Measurements from ENCODE around the gene HTT. TPM values are rescaled to one million over a fixed set of nuclear protein-coding genes. Genes with fewer than 3 reads are reported as not detected.

HTT gene
- total RNA-seq, 1 donor from 2014 or later, result 82.8 TPM

DNA sequence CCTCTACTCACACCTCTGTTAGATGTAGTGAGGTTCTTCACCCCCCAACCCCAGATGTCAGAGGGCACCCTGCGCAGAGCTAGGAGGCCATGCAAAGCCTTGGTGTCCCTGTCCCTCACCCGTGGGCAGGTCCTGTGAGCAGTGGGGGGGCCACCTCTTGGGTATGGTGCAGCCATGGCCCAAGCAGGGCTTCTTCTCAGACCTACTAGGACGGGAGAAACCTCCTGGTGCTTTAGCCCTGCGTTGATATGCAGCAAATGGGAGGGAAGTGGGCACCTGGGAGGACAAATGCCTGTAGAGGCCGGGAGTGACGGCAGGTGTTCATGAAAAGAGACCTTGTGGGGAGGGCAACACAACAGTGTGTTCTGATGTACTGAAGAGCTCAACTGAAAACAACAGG lies 136.0 kb downstream of the HTT start:
- H3K4me1 Mint-ChIP-seq (ENCODE audit: low read depth), result peaks cover 11% of the 10 kb centered on the region
- no peak overlapping the region for H3K4me3 Mint-ChIP-seq (ENCODE audit: low read depth)
- no peak for DNase-seq (ENCODE audit: low spot score, unreplicated experiment)
- TF ChIP-seq, protein P1, sequence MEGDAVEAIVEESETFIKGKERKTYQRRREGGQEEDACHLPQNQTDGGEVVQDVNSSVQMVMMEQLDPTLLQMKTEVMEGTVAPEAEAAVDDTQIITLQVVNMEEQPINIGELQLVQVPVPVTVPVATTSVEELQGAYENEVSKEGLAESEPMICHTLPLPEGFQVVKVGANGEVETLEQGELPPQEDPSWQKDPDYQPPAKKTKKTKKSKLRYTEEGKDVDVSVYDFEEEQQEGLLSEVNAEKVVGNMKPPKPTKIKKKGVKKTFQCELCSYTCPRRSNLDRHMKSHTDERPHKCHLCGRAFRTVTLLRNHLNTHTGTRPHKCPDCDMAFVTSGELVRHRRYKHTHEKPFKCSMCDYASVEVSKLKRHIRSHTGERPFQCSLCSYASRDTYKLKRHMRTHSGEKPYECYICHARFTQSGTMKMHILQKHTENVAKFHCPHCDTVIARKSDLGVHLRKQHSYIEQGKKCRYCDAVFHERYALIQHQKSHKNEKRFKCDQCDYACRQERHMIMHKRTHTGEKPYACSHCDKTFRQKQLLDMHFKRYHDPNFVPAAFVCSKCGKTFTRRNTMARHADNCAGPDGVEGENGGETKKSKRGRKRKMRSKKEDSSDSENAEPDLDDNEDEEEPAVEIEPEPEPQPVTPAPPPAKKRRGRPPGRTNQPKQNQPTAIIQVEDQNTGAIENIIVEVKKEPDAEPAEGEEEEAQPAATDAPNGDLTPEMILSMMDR (IDR thresholded peaks at IDR 0.05; ENCODE audit: unreplicated experiment), result no peak
- H3K9me3 Mint-ChIP-seq (ENCODE audit: low read depth), result no peaks in the 10 kb centered on the region
- H3K27ac Mint-ChIP-seq, result peak overlapping the region; percentile 5
- H3K36me3 Mint-ChIP-seq (ENCODE audit: insufficient read depth), result peaks cover 31% of the 10 kb centered on the region
- H3K27me3 Mint-ChIP-seq, result no peaks in the 10 kb centered on the region

- TF ChIP-seq, protein P1 (IDR thresholded peaks at IDR 0.05; ENCODE audit: unreplicated experiment), result no peak
- Mint-ChIP-seq H3K4me3 (ENCODE audit: low read depth) (no peak overlapping the region), H3K27me3 (no peaks in the 10 kb centered on the region), H3K36me3 (ENCODE audit: insufficient read depth) (peaks cover 32% of the 10 kb centered on the region), H3K4me1 (ENCODE audit: low read depth) (peaks cover 10% of the 10 kb centered on the region), H3K9me3 (ENCODE audit: low read depth) (no peaks in the 10 kb centered on the region), H3K27ac (no peak overlapping the region)
- no peak for DNase-seq (ENCODE audit: low spot score, unreplicated experiment)
Measured at GRCh38 chr4:3211866-3212265, 137.4 kb downstream of the HTT start.

DNA sequence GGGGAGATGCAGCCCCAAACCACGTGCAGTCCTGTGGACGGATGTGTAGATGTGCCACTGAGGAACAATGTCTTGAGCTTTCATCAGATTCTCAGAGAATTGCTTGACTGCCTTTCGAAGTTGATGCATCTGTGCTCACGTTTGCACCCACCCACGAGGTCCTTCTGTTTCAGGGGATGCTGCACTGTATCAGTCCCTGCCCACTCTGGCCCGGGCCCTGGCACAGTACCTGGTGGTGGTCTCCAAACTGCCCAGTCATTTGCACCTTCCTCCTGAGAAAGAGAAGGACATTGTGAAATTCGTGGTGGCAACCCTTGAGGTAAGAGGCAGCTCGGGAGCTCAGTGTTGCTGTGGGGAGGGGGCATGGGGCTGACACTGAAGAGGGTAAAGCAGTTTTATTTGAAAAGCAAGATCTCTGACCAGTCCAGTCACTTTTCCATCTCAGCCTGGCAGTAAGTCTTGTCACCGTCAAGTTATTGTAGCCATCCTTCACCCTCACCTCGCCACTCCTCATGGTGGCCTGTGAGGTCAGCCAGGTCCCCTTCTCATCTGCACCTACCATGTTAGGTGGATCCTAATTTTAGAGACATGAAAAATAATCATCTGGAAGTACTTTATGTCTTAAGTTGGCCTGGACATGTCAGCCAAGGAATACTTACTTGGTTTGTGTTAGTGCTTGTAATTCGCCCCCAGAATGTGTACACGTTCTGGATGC lies 138.1 kb downstream of the HTT start:
- Mint-ChIP-seq H3K36me3 (ENCODE audit: insufficient read depth) (peaks cover 34% of the 10 kb centered on the region), H3K4me1 (ENCODE audit: low read depth) (peaks cover 4% of the 10 kb centered on the region), H3K27me3 (no peaks in the 10 kb centered on the region), H3K9me3 (ENCODE audit: low read depth) (no peaks in the 10 kb centered on the region), H3K4me3 (ENCODE audit: low read depth) (no peak overlapping the region), H3K27ac (no peak overlapping the region)
- DNase-seq (ENCODE audit: low spot score, unreplicated experiment), result no peak
- TF ChIP-seq, protein P1 (IDR thresholded peaks at IDR 0.05; ENCODE audit: unreplicated experiment), result no peak

DNA sequence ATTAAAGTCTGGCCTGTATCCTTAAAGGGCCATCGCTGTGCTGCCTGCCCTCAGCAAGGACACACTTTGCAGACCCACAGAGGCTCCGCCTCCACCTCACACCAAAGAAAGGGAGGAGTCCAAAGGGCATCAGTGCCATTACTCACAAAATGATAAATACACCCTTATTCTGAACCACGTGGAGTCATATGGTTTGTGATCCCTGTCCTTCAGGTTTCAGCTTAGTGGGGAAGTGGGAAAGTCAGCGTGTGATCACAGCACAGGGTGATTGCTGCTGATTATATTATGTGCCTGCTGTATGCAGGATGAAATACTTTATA lies 138.6 kb downstream of the HTT start:
- no peak overlapping the region for H3K4me3 Mint-ChIP-seq (ENCODE audit: low read depth)
- H3K27ac Mint-ChIP-seq, result no peak overlapping the region
- no peaks in the 10 kb centered on the region for H3K27me3 Mint-ChIP-seq
- no peak for DNase-seq (ENCODE audit: low spot score, unreplicated experiment)
- peaks cover 36% of the 10 kb centered on the region for H3K36me3 Mint-ChIP-seq (ENCODE audit: insufficient read depth)
- no peaks in the 10 kb centered on the region for H3K4me1 Mint-ChIP-seq (ENCODE audit: low read depth)
- TF ChIP-seq, protein P1 (IDR thresholded peaks at IDR 0.05; ENCODE audit: unreplicated experiment), result no peak
- H3K9me3 Mint-ChIP-seq (ENCODE audit: low read depth), result no peaks in the 10 kb centered on the region

DNA sequence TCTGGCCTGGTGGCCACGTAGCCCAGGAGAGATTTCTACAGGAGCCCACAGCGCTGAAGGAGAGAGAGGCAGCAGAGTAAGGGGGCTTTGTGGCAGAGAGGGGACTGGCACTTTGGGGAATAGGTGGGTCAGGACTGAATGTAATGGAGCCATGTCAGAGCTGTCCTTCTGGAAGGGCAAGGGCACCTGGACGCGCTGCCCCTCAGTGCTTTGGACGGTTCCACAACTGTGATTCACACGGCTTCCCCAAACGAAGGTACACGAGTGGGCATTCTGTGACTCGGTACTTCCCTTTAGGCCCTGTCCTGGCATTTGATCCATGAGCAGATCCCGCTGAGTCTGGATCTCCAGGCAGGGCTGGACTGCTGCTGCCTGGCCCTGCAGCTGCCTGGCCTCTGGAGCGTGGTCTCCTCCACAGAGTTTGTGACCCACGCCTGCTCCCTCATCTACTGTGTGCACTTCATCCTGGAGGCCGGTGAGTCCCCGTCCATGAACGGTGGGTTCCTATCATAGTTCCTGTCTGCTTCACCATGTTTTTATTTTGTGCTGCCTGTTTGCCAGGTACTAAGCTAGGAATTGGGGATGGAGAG lies 139.3 kb downstream of the HTT start:
- Mint-ChIP-seq H3K4me1 (ENCODE audit: low read depth) (no peaks in the 10 kb centered on the region), H3K27ac (no peak overlapping the region), H3K4me3 (ENCODE audit: low read depth) (no peak overlapping the region), H3K9me3 (ENCODE audit: low read depth) (no peaks in the 10 kb centered on the region), H3K36me3 (ENCODE audit: insufficient read depth) (peaks cover 36% of the 10 kb centered on the region), H3K27me3 (no peaks in the 10 kb centered on the region)
- no peak for DNase-seq (ENCODE audit: low spot score, unreplicated experiment)
- TF ChIP-seq, protein P1 (IDR thresholded peaks at IDR 0.05; ENCODE audit: unreplicated experiment), result no peak

Data from progenitor cell of endocrine pancreas (in vitro differentiated cells).